Left ventricle myocardium inferior (tissue), 1 donor: Measurements from ENCODE around the gene SSMEM1. TPM values are rescaled to one million over a fixed set of nuclear protein-coding genes. Genes with fewer than 3 reads are reported as not detected.

Experiments used
- DNase-seq: peaks from one replicate; pipeline ENCODE4 v3.0.0-alpha.2; 2020
- H3K27ac ChIP-seq: fragments of 200-600 bp; replicated peaks from 2 replicates; pipeline ENCODE4 v1.8.0; 2021
- H3K27me3 ChIP-seq: fragments of 200-600 bp; 2 replicates; pipeline ENCODE4 v1.8.0; 2021; ENCODE audit warnings: low read depth
- H3K36me3 ChIP-seq: fragments of 200-600 bp; 2 replicates; pipeline ENCODE4 v1.8.0; 2021
- H3K4me1 ChIP-seq: fragments of 200-600 bp; 2 replicates; pipeline ENCODE4 v1.8.0; 2021
- H3K4me3 ChIP-seq: fragments of 200-600 bp; 2 replicates; pipeline ENCODE4 v1.8.0; 2021; ENCODE audit warnings: mild to moderate bottlenecking, moderate library complexity
- H3K9me3 ChIP-seq: fragments of 200-600 bp; replicated peaks from 2 replicates; pipeline ENCODE4 v1.8.0; 2021
- CTCF ChIP-seq: fragments of 200-600 bp; IDR thresholded peaks from 2 replicates; pipeline ENCODE4 v1.8.0; 2021; ENCODE audit warnings: antibody characterized with exemption, mild to moderate bottlenecking, borderline replicate concordance
- intact Hi-C: fragments of 100-400 bp; cut with micrococcal nuclease; formaldehyde crosslinking; loops from one replicate; pipeline ENCODE4 v1.11.0; 2022
- total RNA-seq: library from RNA; stranded (reverse); fragmentation: NEBNext Ultra II Directional; extraction: Animal tissue kit (Norgen Biotek cat#: 25700); gene quantifications from one replicate; pipeline ENCODE4 v1.2.1, GENCODE V29; 2021
- donor health status: DM: no; HTN: yes; CAD: no; lungs with severe emphysema.

The SSMEM1 gene
- total RNA-seq, 1 donor from 2014 or later, result not detected

- Histone ChIP-seq H3K27me3 (no peaks in the 10 kb centered on the region), H3K4me1 (no peaks in the 10 kb centered on the region), H3K27ac (no peak overlapping the region), H3K4me3 (no peak overlapping the region), H3K36me3 (peaks cover 56% of the 10 kb centered on the region), H3K9me3 (no peaks in the 10 kb centered on the region)
- intact Hi-C loops, result no loop called here
- TF ChIP-seq CTCF, result no peak
- no peak for DNase-seq
These were observed 20.3 kb upstream of the SSMEM1 start for GRCh38 chr7:130187360-130187759.

GRCh38 chr7:130189343-130189742, 18.3 kb upstream of the SSMEM1 start:
- intact Hi-C loops, result no loop called here
- H3K4me3 ChIP-seq, result no peak overlapping the region
- peaks cover 56% of the 10 kb centered on the region for H3K36me3 ChIP-seq
- no peaks in the 10 kb centered on the region for H3K9me3 ChIP-seq
- H3K27ac ChIP-seq, result no peak overlapping the region
- no peak for TF ChIP-seq CTCF
- no peak for DNase-seq
- H3K27me3 ChIP-seq, result no peaks in the 10 kb centered on the region
- H3K4me1 ChIP-seq, result no peaks in the 10 kb centered on the region

GRCh38 chr7:130191791-130192190, 15.9 kb upstream of the SSMEM1 start:
- Histone ChIP-seq H3K9me3 (no peaks in the 10 kb centered on the region), H3K4me1 (no peaks in the 10 kb centered on the region), H3K36me3 (peaks cover 52% of the 10 kb centered on the region), H3K4me3 (no peak overlapping the region), H3K27ac (no peak overlapping the region), H3K27me3 (no peaks in the 10 kb centered on the region)
- intact Hi-C loops, result no loop called here
- no peak for TF ChIP-seq CTCF
- no peak for DNase-seq

- DNase-seq, result no peak
- H3K27me3 ChIP-seq, result no peaks in the 10 kb centered on the region
- no peak for TF ChIP-seq CTCF
- H3K4me3 ChIP-seq, result no peak overlapping the region
- intact Hi-C loops, result no loop called here
- no peaks in the 10 kb centered on the region for H3K4me1 ChIP-seq
- no peak overlapping the region for H3K27ac ChIP-seq
- H3K36me3 ChIP-seq, result peaks cover 71% of the 10 kb centered on the region
- H3K9me3 ChIP-seq, result no peaks in the 10 kb centered on the region
These were observed 12.3 kb upstream of the SSMEM1 start for GRCh38 chr7:130195396-130195795.

- Histone ChIP-seq H3K4me1 (no peaks in the 10 kb centered on the region), H3K27me3 (no peaks in the 10 kb centered on the region), H3K9me3 (no peaks in the 10 kb centered on the region), H3K4me3 (no peak overlapping the region), H3K27ac (no peak overlapping the region), H3K36me3 (peaks cover 71% of the 10 kb centered on the region)
- intact Hi-C loops, result no loop called here
- TF ChIP-seq CTCF, result no peak
- DNase-seq, result no peak
These were observed 11.2 kb upstream of the SSMEM1 start for GRCh38 chr7:130196476-130196875.

GRCh38 chr7:130197094-130197493, 10.6 kb upstream of the SSMEM1 start:
- no peak overlapping the region for H3K27ac ChIP-seq
- no peaks in the 10 kb centered on the region for H3K27me3 ChIP-seq
- peaks cover 71% of the 10 kb centered on the region for H3K36me3 ChIP-seq
- TF ChIP-seq CTCF, result no peak
- DNase-seq, result no peak
- H3K4me1 ChIP-seq, result no peaks in the 10 kb centered on the region
- no peaks in the 10 kb centered on the region for H3K9me3 ChIP-seq
- H3K4me3 ChIP-seq, result no peak overlapping the region
- intact Hi-C loops, result no loop called here
